ENCODE results near the gene WNT1. TPM values are rescaled to one million over a fixed set of nuclear protein-coding genes. Genes with fewer than 3 reads are reported as not detected.
A peak's percentile ranks its signal among the peaks of the same experiment; 100 is the strongest.

WNT1 gene
- total and polyA plus RNA-seq, 9 of the 15 experiments (the other 6 are each of a cell fraction or from before 2014, with no cell fraction given), result not detected

- Histone ChIP-seq H3K79me2 (ENCODE audit: control insufficient read depth, insufficient read depth, low read length) (peaks cover 75% of the 10 kb centered on the region), H3K4me2 (ENCODE audit: insufficient read depth, low read length) (no peak overlapping the region), H3K27me3 (ENCODE audit: control insufficient read depth in 2 of 2, insufficient read depth in 2 of 2, low read length in 2 of 2) (no peaks in the 10 kb centered on the region), H3K9ac (ENCODE audit: insufficient read depth in 1 of 2, low read depth in 2 of 2, low read length in 2 of 2) (0 out of 4 replicates have a peak overlapping the region, but pooled peaks of 1 of the 2 experiments have one; percentile 1), H3K9me1 (ENCODE audit: control insufficient read depth, insufficient read depth, low read length) (peaks cover 4% of the 10 kb centered on the region), H3K9me3 (replicated peaks; ENCODE audit: control insufficient read depth, insufficient read depth, low read depth, low read length) (no peaks in the 10 kb centered on the region), H2AFZ (ENCODE audit: low read depth, low read length) (no peak overlapping the region), H3K36me3 (ENCODE audit: control insufficient read depth, insufficient read depth, low read length) (peaks cover 54% of the 10 kb centered on the region), H4K20me1 (replicated peaks; ENCODE audit: control insufficient read depth, insufficient read depth, low read length) (peaks cover 6% of the 10 kb centered on the region; the same call in 1 of the 2 replicates), H3K4me1 (replicated peaks in 1 of 2; ENCODE audit: control insufficient read depth in 2 of 2, insufficient read depth in 2 of 2, low read length in 2 of 2) (peaks cover 13 to 20% of the 10 kb centered on the region in 2 experiments; a peak in 4 of 5 replicates), H3K27ac (ENCODE audit: extremely low read depth, low read depth, low read length) (no peak overlapping the region), H3K4me3 (no peak overlapping the region)
- no peak for FAIRE-seq
- intact Hi-C loops (cut with micrococcal nuclease) (no loop called here), in situ Hi-C loops (cut with MboI) (no loop called here)
- no TSS peak for BruUV-seq (replicated peaks)
- ATAC-seq, result no peak
- DNase-seq (ENCODE audit: extremely low read depth in 1 of 4, low spot score in 3 of 4), result no peak
- CTCF ChIA-PET (ENCODE audit: low intra/inter-chr PET ratio), result no interaction called here
- POLR2A ChIA-PET, result interaction anchor here (0.6 to 2.0 kb wide), 4 partner anchors 9 to 568 kb away, joined by 3 to 7 read pairs (median 5); no protein-coding TSS in a partner anchor
- TF ChIP-seq EP400 (IDR thresholded peaks at IDR 0.05), result no peak
- TF ChIP-seq THAP12 (CRISPR knock-in tag; IDR thresholded peaks at IDR 0.05), result no peak
- no peak for TF ChIP-seq MBD2 (IDR thresholded peaks at IDR 0.05; ENCODE audit: borderline replicate concordance, low read depth)
- peak; percentile 90 for TF ChIP-seq TFAP4 (CRISPR knock-in tag; IDR thresholded peaks at IDR 0.05; ENCODE audit: borderline replicate concordance)
- TF ChIP-seq ETV1 (tag; conservative IDR thresholded peaks at IDR 0.05; ENCODE audit: low read depth), result no peak
- 77% methylated on average over 4 of the region's 4 CpGs for WGBS (ENCODE audit: insufficient coverage, low coverage, missing lambda C conversion rate)
Observed at GRCh38 chr12:48952691-48953090, 25.4 kb upstream of the WNT1 start.

Data from K562 (cell line).